HG03108 (cell line): Measurements from ENCODE around the gene MCTP1.

Experiments
- ATAC-seq: cut with Tn5 transposase; IDR thresholded peaks from one replicate; pipeline ENCODE4 v1.9.1; 2021; ENCODE audit warnings: moderate library complexity; ENCODE audit not compliant: unreplicated experiment

The MCTP1 gene

GRCh38 chr5:95284572-95285408 lies at the start of gene MCTP1:
Gene MCTP1 (minus strand): TSS chr5:95285094.
- no peak for ATAC-seq

- ATAC-seq, result no peak
These were observed 47.3 kb upstream of the MCTP1 start for GRCh38 chr5:95332158-95332557.

GRCh38 chr5:95331358-95331757 lies 46.5 kb upstream of the MCTP1 start:
- no peak for ATAC-seq

GRCh38 chr5:95327211-95327610 lies 42.3 kb upstream of the MCTP1 start:
- ATAC-seq, result no peak

GRCh38 chr5:95317687-95318086 lies 32.8 kb upstream of the MCTP1 start:
- ATAC-seq, result no peak

GRCh38 chr5:95317085-95317484 lies 32.2 kb upstream of the MCTP1 start:
- no peak for ATAC-seq

GRCh38 chr5:95304711-95305110 lies 19.8 kb upstream of the MCTP1 start:
- ATAC-seq, result no peak

GRCh38 chr5:95298651-95299050 lies 13.8 kb upstream of the MCTP1 start:
- no peak for ATAC-seq

GRCh38 chr5:95296291-95296690 lies 11.4 kb upstream of the MCTP1 start:
- no peak for ATAC-seq

- ATAC-seq, result no peak
These were observed 488 bp upstream of the MCTP1 start for GRCh38 chr5:95285409-95285755.

- no peak for ATAC-seq
These were observed 928 bp downstream of the MCTP1 start for GRCh38 chr5:95283761-95284571.

GRCh38 chr5:95283022-95283615 lies 1.8 kb downstream of the MCTP1 start:
- ATAC-seq, result no peak

GRCh38 chr5:95281226-95281625 lies 3.7 kb downstream of the MCTP1 start:
- ATAC-seq, result no peak

- no peak for ATAC-seq
These were observed 4.3 kb downstream of the MCTP1 start for GRCh38 chr5:95280401-95281095.

GRCh38 chr5:95274011-95274410 lies 10.9 kb downstream of the MCTP1 start:
- ATAC-seq, result no peak

- no peak for ATAC-seq
These were observed 12.5 kb downstream of the MCTP1 start for GRCh38 chr5:95272316-95272929.

GRCh38 chr5:95262933-95263660 lies 21.8 kb downstream of the MCTP1 start:
- ATAC-seq, result no peak

GRCh38 chr5:95261437-95262175 lies 23.3 kb downstream of the MCTP1 start:
- ATAC-seq, result no peak

- ATAC-seq, result no peak
These were observed 27.9 kb downstream of the MCTP1 start for GRCh38 chr5:95256991-95257390.
